GM21526 (cell line): ENCODE results near the gene TSHZ2.
"Not testable (repeated sequence)": the region's sequence is repeated elsewhere in the genome, so short reads cannot be mapped to it uniquely, and the experiment has no call there.

Experiments used
- ATAC-seq: cut with Tn5 transposase; IDR thresholded peaks from one replicate; pipeline ENCODE4 v1.9.1; 2021; ENCODE audit warnings: moderate library complexity; ENCODE audit not compliant: unreplicated experiment, low FRiP score

Gene TSHZ2

GRCh38 chr20:53390770-53391169 is 418.6 kb downstream of the TSHZ2 start:
- no peak for ATAC-seq

GRCh38 chr20:53394433-53394832 is 422.3 kb downstream of the TSHZ2 start:
- ATAC-seq = no peak

GRCh38 chr20:53395188-53395923 is 423.2 kb downstream of the TSHZ2 start:
- no peak for ATAC-seq

- ATAC-seq = no peak
These were observed 426.9 kb downstream of the TSHZ2 start for GRCh38 chr20:53399083-53399482.

GRCh38 chr20:53399592-53400335 is 427.6 kb downstream of the TSHZ2 start:
- ATAC-seq = no peak

GRCh38 chr20:53402233-53403005 is 430.3 kb downstream of the TSHZ2 start:
- ATAC-seq = no peak

GRCh38 chr20:53403029-53403428 is 430.9 kb downstream of the TSHZ2 start:
- ATAC-seq = no peak

- no peak for ATAC-seq
These were observed 433.0 kb downstream of the TSHZ2 start for GRCh38 chr20:53405139-53405538.

- no peak for ATAC-seq
These were observed 434.4 kb downstream of the TSHZ2 start for GRCh38 chr20:53406580-53406979.

GRCh38 chr20:53408691-53409446 is 436.7 kb downstream of the TSHZ2 start:
- no peak for ATAC-seq

- no peak for ATAC-seq
These were observed 437.2 kb downstream of the TSHZ2 start for GRCh38 chr20:53409447-53409717.

GRCh38 chr20:53411129-53411528 is 439.0 kb downstream of the TSHZ2 start:
- ATAC-seq = no peak

GRCh38 chr20:53411891-53412290 is 439.7 kb downstream of the TSHZ2 start:
- no peak for ATAC-seq

GRCh38 chr20:53412577-53413185 is 440.5 kb downstream of the TSHZ2 start:
- ATAC-seq = no peak

- peak; percentile 92 for ATAC-seq
These were observed 441.1 kb downstream of the TSHZ2 start for GRCh38 chr20:53413186-53413631.

- ATAC-seq = not testable (repeated sequence)
These were observed 441.7 kb downstream of the TSHZ2 start for GRCh38 chr20:53413845-53414244.

GRCh38 chr20:53419693-53420460 is 447.7 kb downstream of the TSHZ2 start:
- no peak for ATAC-seq

GRCh38 chr20:53421343-53421742 is 449.2 kb downstream of the TSHZ2 start:
- no peak for ATAC-seq

GRCh38 chr20:53422039-53422438 is 449.9 kb downstream of the TSHZ2 start:
- ATAC-seq = no peak
